WTC11 (cell line): ENCODE results near the gene RIPOR2. TPM values are rescaled to one million over a fixed set of nuclear protein-coding genes. Genes with fewer than 3 reads are reported as not detected.

Experiments used
- ATAC-seq: fragments of 200-7000 bp; cut with Tn5 transposase; 2 replicates; pipeline ENCODE4 v1.10.0; 2021; ENCODE audit warnings: mild to moderate bottlenecking, moderate library complexity
- CTCF ChIA-PET: fragments of 300-600 bp; sonication (Branson Sonifier 250); formaldehyde crosslinking; loops from one replicate; lab custom pipeline; 2021; ENCODE audit warnings: antibody characterized with exemption; lab: Charles Lee
- POLR2A ChIA-PET: fragments of 350-600 bp; sonication (Branson Sonifier 250); formaldehyde crosslinking; loops from one replicate; lab custom pipeline; 2021; ENCODE audit warnings: antibody characterized with exemption; lab: Charles Lee
- DNase-seq: peaks from one replicate; pipeline ENCODE4 v3.0.0; 2021; ENCODE audit warnings: low spot score
- H3K27ac Mint-ChIP-seq: 2 replicates; pipeline ENCODE4 v1.8.0; 2021; ENCODE audit warnings: mixed read lengths
- H3K27me3 Mint-ChIP-seq: 2 replicates; pipeline ENCODE4 v1.8.0; 2021; ENCODE audit warnings: low read depth, mild to moderate bottlenecking, moderate library complexity, mixed read lengths
- H3K36me3 Mint-ChIP-seq: 2 replicates; pipeline ENCODE4 v1.8.0; 2021; ENCODE audit warnings: mixed read lengths
- H3K4me1 Mint-ChIP-seq: 2 replicates; pipeline ENCODE4 v1.8.0; 2022; ENCODE audit warnings: mixed read lengths
- H3K4me3 Mint-ChIP-seq: 2 replicates; pipeline ENCODE4 v1.8.0; 2021; ENCODE audit warnings: mild to moderate bottlenecking, moderate library complexity, mixed read lengths
- H3K9me3 Mint-ChIP-seq: 2 replicates; pipeline ENCODE4 v1.8.0; 2021; ENCODE audit warnings: mixed read lengths
- AFF4 ChIP-seq: sonication (generic); formaldehyde crosslinking; IDR thresholded peaks from 2 replicates; pipeline ENCODE4 v1.8.1; 2023; ENCODE audit warnings: mild to moderate bottlenecking, missing genetic modification reagents, borderline replicate concordance
- ATF1 ChIP-seq: sonication (generic); formaldehyde crosslinking; IDR thresholded peaks from 2 replicates; pipeline ENCODE4 v1.8.1; 2023; ENCODE audit warnings: mild to moderate bottlenecking, moderate library complexity, missing genetic modification reagents
- ATF3 ChIP-seq: sonication (generic); formaldehyde crosslinking; conservative IDR thresholded peaks from 2 replicates; pipeline ENCODE4 v1.8.1; 2022; ENCODE audit warnings: mild to moderate bottlenecking, missing genetic modification reagents
- ATF6 ChIP-seq: sonication (generic); formaldehyde crosslinking; IDR thresholded peaks from 2 replicates; pipeline ENCODE4 v1.8.1; 2023; ENCODE audit warnings: mild to moderate bottlenecking, missing genetic modification reagents
- CDX4 ChIP-seq: fragments of 250-450 bp; sonication (Bioruptor Pico); IDR thresholded peaks from 2 replicates; pipeline ENCODE4 v1.9.0; 2021; ENCODE audit warnings: moderate library complexity, mild to moderate bottlenecking, inconsistent platforms, borderline replicate concordance
- CREB1 ChIP-seq: sonication (generic); formaldehyde crosslinking; IDR thresholded peaks from 2 replicates; pipeline ENCODE4 v1.8.0; 2023; ENCODE audit warnings: mild to moderate bottlenecking, missing genetic modification reagents
- CTCF ChIP-seq: fragments of 200-600 bp; IDR thresholded peaks from 2 replicates; pipeline ENCODE4 v1.8.0; 2022; ENCODE audit warnings: antibody characterized with exemption
- GTF2I ChIP-seq: fragments of 250-450 bp; sonication (Bioruptor Pico); conservative IDR thresholded peaks from 2 replicates; pipeline ENCODE4 v1.4.0; 2021; ENCODE audit warnings: mild to moderate bottlenecking
- IRF1 ChIP-seq: sonication (generic); formaldehyde crosslinking; IDR thresholded peaks from 2 replicates; pipeline ENCODE4 v1.8.0; 2023; ENCODE audit warnings: missing genetic modification reagents
- JAZF1 ChIP-seq: fragments of 250-450 bp; sonication (Bioruptor Pico); IDR thresholded peaks from 2 replicates; pipeline ENCODE4 v1.9.0; 2021; ENCODE audit warnings: moderate library complexity, mild to moderate bottlenecking, inconsistent platforms
- MAX ChIP-seq: sonication (generic); formaldehyde crosslinking; IDR thresholded peaks from 2 replicates; pipeline ENCODE4 v1.8.0; 2022; ENCODE audit warnings: mild to moderate bottlenecking, missing genetic modification reagents
- NFE2L1 ChIP-seq: sonication (generic); formaldehyde crosslinking; IDR thresholded peaks from 2 replicates; pipeline ENCODE4 v1.8.1; 2023; ENCODE audit warnings: missing genetic modification reagents
- NR1H2 ChIP-seq: sonication (generic); formaldehyde crosslinking; IDR thresholded peaks from 2 replicates; pipeline ENCODE4 v1.9.0; 2021; ENCODE audit warnings: mild to moderate bottlenecking, moderate library complexity, missing genetic modification reagents
- ZBTB43 ChIP-seq: sonication (generic); formaldehyde crosslinking; IDR thresholded peaks from 2 replicates; pipeline ENCODE4 v1.8.1; 2023; ENCODE audit warnings: mild to moderate bottlenecking, missing genetic modification reagents
- ZNF263 ChIP-seq: sonication (generic); formaldehyde crosslinking; IDR thresholded peaks from 2 replicates; pipeline ENCODE4 v1.8.1; 2022; ENCODE audit warnings: low read depth, mild to moderate bottlenecking, moderate library complexity, missing genetic modification reagents
- ZNF416 ChIP-seq: fragments of 250-450 bp; sonication (Bioruptor Pico); IDR thresholded peaks from 2 replicates; pipeline ENCODE4 v1.9.0; 2021; ENCODE audit warnings: mild to moderate bottlenecking, inconsistent platforms
- ZNF425 ChIP-seq: fragments of 250-450 bp; sonication (Bioruptor Pico); conservative IDR thresholded peaks from 2 replicates; pipeline ENCODE4 v1.9.0; 2021; ENCODE audit warnings: mild to moderate bottlenecking
- ZNF512 ChIP-seq: sonication (generic); formaldehyde crosslinking; IDR thresholded peaks from 2 replicates; pipeline ENCODE4 v1.8.1; 2022; ENCODE audit warnings: missing genetic modification reagents, borderline replicate concordance
- total RNA-seq: library from RNA; stranded (reverse); gene quantifications from 3 replicates; pipeline ENCODE4 v1.2.3, GENCODE V29; 2021

Gene RIPOR2
- total RNA-seq, 1 experiment from 2014 or later = 13.5 TPM

GRCh38 chr6:24968783-24969182, 33.0 kb upstream of the RIPOR2 start:
- Mint-ChIP-seq H3K9me3 (peaks cover 3% of the 10 kb centered on the region), H3K27me3 (no peaks in the 10 kb centered on the region), H3K36me3 (no peaks in the 10 kb centered on the region), H3K4me3 (no peak overlapping the region), H3K4me1 (peaks cover 23% of the 10 kb centered on the region), H3K27ac (no peak overlapping the region)
- POLR2A ChIA-PET = no interaction called here
- ATAC-seq = peak; percentile 66
- no peak for TF ChIP-seq AFF4 (CRISPR knock-in tag)
- no peak for TF ChIP-seq ZNF512 (CRISPR knock-in tag)
- TF ChIP-seq ZNF416 (CRISPR knock-in tag) = no peak
- TF ChIP-seq GTF2I (CRISPR knock-in tag) = no peak
- no peak for TF ChIP-seq IRF1 (CRISPR knock-in tag)
- no peak for TF ChIP-seq CDX4 (CRISPR knock-in tag)
- TF ChIP-seq NR1H2 (CRISPR knock-in tag) = no peak
- TF ChIP-seq ZNF425 (CRISPR knock-in tag) = no peak
- no peak for TF ChIP-seq ZNF263
- TF ChIP-seq ZBTB43 (CRISPR knock-in tag) = no peak
- TF ChIP-seq ATF3 (CRISPR knock-in tag) = no peak
- no peak for TF ChIP-seq NFE2L1 (CRISPR knock-in tag)
- no peak for TF ChIP-seq ATF6
- no peak for TF ChIP-seq CTCF
- TF ChIP-seq CREB1 (CRISPR knock-in tag) = no peak
- no peak for TF ChIP-seq MAX (CRISPR knock-in tag)
- TF ChIP-seq ATF1 (CRISPR knock-in tag) = no peak
- no peak for TF ChIP-seq JAZF1
- CTCF ChIA-PET = no interaction called here
- no peak for DNase-seq
